KOPT-K1 (cell line): ENCODE data around the gene CA11.
A peak's percentile ranks its signal among the peaks of the same experiment; 100 is the strongest.

Source experiments
- H3K27ac ChIP-seq: fragments of 200-600 bp; sonication (generic); 2 replicates; pipeline ENCODE4 v1.5.1; 2016; ENCODE audit warnings: antibody characterized with exemption, mild to moderate bottlenecking, low read depth, low read length; ENCODE audit not compliant: poor library complexity, severe bottlenecking
- H3K36me3 ChIP-seq: fragments of 200-600 bp; sonication (generic); 2 replicates; pipeline ENCODE4 v1.5.1; 2017; ENCODE audit warnings: antibody characterized with exemption, mild to moderate bottlenecking, low read length, moderate library complexity; ENCODE audit not compliant: insufficient read depth
- H3K9me3 ChIP-seq: fragments of 200-600 bp; sonication (generic); 2 replicates; pipeline ENCODE4 v1.5.1; 2017; ENCODE audit warnings: antibody characterized with exemption, low read length, mild to moderate bottlenecking; ENCODE audit not compliant: insufficient read depth, poor library complexity, severe bottlenecking

CA11 gene

DNA sequence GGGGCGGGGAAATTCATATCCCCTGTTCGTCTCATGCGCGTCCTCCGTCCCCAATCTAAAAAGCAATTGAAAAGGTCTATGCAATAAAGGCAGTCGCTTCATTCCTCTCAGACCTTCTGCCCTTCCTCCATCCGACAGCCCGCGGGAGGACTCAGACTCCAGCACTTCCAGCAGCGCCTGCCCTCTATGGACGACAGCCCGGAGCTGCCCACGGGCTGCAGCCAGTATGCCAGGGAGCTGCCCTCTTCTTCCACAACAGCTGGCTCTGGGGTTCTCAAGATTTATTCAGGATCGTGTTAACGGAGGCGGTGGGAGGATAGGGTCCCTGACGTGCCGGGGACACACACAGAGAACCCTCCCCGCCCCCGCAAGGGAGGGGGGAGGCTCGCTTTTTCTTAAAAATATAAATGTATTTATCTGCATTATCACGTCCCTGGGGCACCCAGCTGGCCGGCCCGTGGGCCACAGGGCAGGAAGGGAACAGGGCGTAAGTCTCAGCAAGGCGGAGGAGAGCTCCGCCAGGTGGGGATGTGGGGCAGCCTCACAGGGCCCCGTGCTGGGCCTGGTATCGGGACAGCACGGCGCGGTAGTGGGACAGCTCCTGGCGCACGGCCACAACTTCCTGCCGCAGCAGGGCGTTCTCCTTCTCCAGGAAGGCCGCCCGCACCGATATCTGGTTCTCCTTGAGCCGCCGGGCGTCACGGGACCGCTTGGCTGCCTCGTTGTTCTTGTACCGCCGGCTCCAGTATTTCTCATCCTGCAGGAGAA is 15.5 kb downstream of the CA11 start:
- Histone ChIP-seq H3K36me3 (peaks cover 69% of the 10 kb centered on the region), H3K9me3 (no peaks in the 10 kb centered on the region), H3K27ac (no peak overlapping the region)

DNA sequence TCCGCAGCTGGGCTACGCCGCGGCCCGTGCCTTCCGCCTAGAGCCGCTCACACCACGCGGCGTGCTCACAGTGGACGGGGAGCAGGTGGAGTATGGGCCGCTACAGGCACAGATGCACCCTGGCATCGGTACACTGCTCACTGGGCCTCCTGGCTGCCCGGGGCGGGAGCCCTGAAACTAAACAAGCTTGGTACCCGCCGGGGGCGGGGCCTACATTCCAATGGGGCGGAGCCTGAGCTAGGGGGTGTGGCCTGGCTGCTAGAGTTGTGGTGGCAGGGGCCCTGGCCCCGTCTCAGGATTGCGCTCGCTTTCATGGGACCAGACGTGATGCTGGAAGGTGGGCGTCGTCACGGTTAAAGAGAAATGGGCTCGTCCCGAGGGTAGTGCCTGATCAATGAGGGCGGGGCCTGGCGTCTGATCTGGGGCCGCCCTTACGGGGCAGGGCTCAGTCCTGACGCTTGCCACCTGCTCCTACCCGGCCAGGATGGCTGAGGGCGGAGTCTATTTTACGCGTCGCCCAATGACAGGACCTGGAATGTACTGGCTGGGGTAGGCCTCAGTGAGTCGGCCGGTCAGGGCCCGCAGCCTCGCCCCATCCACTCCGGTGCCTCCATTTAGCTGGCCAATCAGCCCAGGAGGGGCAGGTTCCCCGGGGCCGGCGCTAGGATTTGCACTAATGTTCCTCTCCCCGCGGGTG is 16.2 kb downstream of the CA11 start:
- Histone ChIP-seq H3K27ac (no peak overlapping the region), H3K36me3 (peaks cover 74% of the 10 kb centered on the region)

DNA sequence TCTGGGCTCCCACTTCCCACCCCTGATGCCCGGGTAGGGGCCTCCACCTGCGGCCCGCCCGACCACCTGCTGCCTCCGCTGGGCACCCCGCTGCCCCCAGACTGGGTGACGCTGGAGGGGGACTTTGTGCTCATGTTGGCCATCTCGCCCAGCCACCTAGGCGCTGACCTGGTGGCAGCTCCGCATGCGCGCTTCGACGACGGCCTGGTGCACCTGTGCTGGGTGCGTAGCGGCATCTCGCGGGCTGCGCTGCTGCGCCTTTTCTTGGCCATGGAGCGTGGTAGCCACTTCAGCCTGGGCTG is 16.7 kb downstream of the CA11 start:
- Histone ChIP-seq H3K36me3 (peaks cover 74% of the 10 kb centered on the region), H3K9me3 (no peaks in the 10 kb centered on the region), H3K27ac (no peak overlapping the region)

More for the DNA sequence above, 16.2 kb downstream of the CA11 start:
- H3K9me3 ChIP-seq, result no peaks in the 10 kb centered on the region

DNA sequence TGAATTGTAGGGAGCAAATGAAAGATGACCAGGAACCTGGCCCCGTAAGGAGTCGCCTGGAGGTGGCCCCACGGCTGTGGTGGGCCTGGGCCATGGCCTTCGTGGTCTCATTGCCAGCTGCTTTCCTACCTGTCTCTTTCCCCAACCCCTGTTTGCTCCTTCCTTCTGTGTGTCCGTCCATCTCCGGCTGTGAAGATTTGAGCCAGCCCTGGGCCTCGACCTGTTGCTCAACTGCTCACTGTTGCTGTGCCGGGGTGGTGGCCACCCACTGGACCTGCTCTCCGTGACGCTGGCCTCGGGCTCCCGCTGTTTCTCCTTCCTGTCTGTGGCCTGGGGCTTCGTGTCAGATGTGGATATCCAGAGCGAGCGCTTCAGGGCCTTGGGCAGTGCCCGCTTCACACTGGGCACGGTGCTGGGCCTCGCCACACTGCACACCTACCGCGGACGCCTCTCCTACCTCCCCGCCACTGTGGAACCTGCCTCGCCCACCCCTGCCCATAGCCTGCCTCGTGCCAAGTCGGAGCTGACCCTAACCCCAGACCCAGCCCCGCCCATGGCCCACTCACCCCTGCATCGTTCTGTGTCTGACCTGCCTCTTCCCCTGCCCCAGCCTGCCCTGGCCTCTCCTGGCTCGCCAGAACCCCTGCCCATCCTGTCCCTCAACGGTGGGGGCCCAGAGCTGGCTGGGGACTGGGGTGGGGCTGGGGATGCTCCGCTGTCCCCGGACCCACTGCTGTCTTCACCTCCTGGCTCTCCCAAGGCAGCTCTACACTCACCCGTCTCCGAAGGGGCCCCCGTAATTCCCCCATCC is 17.3 kb downstream of the CA11 start:
- H3K36me3 ChIP-seq, result peaks cover 74% of the 10 kb centered on the region
- no peak overlapping the region for H3K27ac ChIP-seq
- no peaks in the 10 kb centered on the region for H3K9me3 ChIP-seq

DNA sequence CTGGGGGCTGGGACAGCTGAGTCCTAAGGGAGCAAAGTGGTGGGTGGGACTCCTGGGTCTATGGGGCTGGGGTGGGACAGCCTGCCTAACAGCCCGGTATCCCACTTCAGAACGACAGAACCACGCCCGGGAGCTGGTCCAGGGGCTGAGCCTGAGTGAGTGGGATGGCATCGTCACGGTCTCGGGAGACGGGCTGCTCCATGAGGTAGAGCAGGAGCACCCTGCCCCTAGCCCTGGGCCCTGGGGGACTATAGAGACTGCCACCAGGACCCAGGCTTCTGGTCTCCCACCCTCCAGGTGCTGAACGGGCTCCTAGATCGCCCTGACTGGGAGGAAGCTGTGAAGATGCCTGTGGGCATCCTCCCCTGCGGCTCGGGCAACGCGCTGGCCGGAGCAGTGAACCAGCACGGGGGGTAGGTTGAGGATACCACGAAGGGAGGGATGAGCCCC is 18.1 kb downstream of the CA11 start:
- no peaks in the 10 kb centered on the region for H3K9me3 ChIP-seq
- H3K27ac ChIP-seq, result no peak overlapping the region
- peaks cover 69% of the 10 kb centered on the region for H3K36me3 ChIP-seq

DNA sequence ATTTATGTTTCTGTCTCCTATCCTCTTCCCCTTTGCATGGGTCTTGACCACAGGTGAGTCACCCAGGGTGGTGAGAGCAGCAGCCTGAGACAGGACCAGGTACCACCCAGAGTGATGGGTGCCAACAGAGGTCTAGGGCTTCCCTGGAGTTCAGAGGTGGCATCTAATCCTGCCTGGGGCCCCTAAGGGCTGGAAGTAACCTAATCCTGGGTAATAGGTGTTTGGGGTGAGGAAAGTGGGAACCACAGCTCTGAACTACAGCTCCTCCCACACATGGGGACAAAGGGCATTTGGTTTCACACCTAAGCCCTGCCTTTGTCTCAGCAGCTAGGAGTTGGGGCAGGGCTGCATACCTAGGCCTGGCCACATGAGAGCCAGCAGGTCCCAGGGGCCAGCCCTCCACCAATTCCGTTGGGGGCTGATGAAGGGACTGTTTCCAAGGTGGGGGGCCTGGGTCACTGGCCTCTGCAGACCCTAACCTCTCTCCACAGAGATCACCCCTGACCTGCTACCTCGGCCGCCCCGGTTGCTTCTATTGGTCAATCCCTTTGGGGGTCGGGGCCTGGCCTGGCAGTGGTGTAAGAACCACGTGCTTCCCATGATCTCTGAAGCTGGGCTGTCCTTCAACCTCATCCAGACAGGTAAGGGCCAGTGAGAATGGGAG is 18.7 kb downstream of the CA11 start:
- Histone ChIP-seq H3K36me3 (peaks cover 65% of the 10 kb centered on the region), H3K9me3 (no peaks in the 10 kb centered on the region), H3K27ac (no peak overlapping the region)

DNA sequence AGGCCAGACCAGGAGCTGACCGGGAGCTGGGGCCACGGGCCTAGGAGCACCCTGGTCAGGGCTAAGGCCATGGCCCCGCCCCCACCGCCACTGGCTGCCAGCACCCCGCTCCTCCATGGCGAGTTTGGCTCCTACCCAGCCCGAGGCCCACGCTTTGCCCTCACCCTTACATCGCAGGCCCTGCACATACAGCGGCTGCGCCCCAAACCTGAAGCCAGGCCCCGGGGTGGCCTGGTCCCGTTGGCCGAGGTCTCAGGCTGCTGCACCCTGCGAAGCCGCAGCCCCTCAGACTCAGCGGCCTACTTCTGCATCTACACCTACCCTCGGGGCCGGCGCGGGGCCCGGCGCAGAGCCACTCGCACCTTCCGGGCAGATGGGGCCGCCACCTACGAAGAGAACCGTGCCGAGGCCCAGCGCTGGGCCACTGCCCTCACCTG is 20.1 kb downstream of the CA11 start:
- no peak overlapping the region for H3K27ac ChIP-seq
- no peaks in the 10 kb centered on the region for H3K9me3 ChIP-seq
- peaks cover 55% of the 10 kb centered on the region for H3K36me3 ChIP-seq

DNA sequence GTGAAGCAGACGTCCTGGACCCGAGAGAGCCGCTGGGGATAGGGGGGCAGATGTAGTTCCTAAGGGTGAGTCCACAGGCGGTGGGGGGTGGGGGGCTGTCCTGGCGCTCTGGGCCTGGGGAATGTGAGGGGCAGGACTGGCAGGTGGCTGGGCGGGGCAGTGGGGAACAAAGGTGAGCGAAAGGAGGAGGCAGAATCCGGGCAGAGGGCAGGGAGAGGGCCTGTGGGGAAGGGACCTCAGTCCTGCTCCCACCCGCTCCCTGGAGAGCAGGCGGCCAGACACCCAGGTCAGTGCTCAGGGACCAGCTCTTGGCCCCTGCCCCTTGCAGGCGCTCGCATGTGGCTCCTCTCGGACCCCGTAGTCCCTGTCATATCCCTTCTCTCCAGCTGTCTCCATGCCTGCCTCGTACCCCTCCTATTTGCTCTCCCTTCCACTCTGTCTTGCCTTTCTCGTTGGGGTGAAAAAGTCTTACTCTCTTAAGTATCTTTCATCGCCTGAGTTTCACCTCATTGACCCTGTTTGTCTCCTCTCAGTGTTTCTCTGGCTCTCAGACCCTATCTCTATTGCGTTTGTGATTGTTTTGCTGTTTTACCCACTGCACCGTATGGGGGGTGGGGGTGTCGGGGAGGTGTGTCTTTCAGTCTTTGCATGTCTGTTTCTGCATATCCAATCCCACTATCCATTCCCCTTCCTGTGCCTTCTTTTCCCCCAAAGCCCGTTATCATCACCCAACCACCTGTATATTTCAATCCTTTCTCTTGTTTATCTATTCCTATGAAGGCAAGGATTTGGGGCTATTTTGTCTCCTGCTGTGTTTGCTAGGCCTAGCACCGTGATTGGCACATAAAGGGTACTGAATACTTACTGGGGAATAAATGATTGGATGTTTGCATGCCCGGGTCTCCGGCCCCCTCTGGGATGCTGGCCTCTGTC is 20.9 kb downstream of the CA11 start:
- Histone ChIP-seq H3K27ac (peak overlapping the region; percentile 59), H3K9me3 (no peaks in the 10 kb centered on the region), H3K36me3 (peaks cover 46% of the 10 kb centered on the region)

DNA sequence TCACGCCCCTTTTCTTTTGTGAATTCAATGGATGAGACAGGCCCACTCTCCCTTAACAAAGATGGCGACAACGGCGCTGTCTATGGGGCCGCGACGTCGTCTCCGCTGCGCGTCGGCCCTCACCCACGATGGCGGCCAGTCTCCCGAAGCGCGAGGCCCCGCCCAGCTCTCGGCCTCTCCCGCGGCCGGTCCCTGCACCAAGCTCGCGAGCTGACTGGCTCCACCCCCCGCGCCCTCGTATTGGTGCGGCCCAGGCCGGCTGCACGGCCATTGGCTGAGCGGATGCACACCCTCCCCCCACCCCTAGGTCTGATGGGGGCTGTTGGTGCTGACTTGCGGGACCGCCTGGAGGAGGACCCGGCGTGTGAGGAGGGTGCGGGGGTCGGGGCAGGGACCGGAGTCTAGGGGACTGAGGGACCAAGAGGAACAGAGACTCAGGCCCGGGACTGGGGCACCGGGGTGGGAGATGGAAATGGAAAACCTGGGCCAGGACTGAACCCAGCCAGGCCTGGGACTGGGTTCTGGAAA is 21.9 kb downstream of the CA11 start:
- H3K9me3 ChIP-seq, result no peaks in the 10 kb centered on the region
- peaks cover 37% of the 10 kb centered on the region; the same call in 1 of the 2 replicates for H3K36me3 ChIP-seq
- peak overlapping the region; percentile 59 for H3K27ac ChIP-seq

DNA sequence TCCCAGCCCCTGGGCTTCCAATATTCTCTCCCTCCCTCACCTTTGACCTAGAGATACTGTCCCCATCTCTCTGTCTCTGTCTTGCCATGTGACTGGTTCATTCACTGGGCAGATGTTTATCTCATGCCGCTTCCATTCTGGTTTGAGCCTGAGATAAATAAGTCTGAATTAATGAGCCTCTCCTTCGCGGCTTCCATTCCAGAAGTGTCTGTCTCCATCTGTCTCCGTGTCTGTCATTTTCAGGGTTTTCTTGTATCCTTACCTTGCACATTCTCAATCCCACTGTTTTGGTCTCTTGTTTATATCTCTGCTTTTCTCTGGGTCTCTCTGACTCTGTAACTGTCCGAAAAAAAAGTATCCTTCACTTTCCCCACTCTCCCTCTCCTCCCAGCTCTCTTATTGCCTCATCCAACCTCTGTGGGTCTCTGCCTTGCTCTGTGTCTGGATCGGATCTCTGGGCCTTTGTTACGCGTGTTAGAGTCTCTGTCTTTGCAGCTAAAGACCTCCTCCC is 22.4 kb downstream of the CA11 start:
- H3K36me3 ChIP-seq, result peaks cover 36% of the 10 kb centered on the region; the same call in 1 of the 2 replicates
- H3K9me3 ChIP-seq, result no peaks in the 10 kb centered on the region
- H3K27ac ChIP-seq, result peak overlapping the region; percentile 52

DNA sequence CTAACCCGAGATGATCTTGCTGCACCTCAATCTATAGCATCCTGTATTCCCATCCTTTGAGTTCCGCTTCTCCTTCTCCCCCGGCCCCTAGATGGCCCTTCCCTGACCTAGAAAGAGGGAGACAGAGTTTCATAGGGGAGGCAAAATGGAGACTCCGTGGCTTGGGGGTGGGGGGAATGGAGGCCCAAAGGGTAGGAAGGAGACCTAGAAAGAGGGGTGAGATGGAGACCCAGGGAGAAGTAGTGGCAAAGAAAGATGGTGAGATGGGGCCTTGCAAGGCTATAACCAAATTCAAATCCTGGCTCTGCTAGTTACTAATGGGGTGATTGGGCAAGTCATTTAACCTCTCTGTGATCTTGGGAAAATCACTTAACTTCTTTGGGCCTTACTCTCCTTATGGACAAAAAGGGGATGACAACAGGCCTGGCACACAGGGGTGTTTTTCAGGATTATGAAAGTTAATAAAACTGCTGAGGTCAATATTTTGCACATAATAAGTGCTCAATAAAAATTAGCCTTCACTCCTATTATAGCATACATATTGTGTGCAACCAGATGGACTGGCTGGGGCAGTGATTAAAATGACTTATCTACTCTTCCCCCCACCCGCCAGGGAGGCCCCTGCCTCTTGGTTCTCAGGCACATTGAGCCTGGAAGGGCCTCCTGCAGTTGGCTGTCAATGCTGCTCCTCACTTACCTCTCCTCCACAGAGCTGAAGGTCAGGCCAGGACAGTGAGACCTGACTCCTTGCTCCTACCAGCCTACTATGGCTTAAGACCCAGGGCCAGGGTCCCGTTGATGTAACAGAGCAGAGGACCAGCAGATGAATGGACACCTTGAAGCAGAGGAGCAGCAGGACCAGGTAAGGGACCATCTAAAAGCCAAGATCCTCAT is 26.0 kb downstream of the CA11 start:
- H3K27ac ChIP-seq, result peak overlapping the region; percentile 88
- peaks cover 43% of the 10 kb centered on the region for H3K36me3 ChIP-seq
- no peaks in the 10 kb centered on the region for H3K9me3 ChIP-seq

DNA sequence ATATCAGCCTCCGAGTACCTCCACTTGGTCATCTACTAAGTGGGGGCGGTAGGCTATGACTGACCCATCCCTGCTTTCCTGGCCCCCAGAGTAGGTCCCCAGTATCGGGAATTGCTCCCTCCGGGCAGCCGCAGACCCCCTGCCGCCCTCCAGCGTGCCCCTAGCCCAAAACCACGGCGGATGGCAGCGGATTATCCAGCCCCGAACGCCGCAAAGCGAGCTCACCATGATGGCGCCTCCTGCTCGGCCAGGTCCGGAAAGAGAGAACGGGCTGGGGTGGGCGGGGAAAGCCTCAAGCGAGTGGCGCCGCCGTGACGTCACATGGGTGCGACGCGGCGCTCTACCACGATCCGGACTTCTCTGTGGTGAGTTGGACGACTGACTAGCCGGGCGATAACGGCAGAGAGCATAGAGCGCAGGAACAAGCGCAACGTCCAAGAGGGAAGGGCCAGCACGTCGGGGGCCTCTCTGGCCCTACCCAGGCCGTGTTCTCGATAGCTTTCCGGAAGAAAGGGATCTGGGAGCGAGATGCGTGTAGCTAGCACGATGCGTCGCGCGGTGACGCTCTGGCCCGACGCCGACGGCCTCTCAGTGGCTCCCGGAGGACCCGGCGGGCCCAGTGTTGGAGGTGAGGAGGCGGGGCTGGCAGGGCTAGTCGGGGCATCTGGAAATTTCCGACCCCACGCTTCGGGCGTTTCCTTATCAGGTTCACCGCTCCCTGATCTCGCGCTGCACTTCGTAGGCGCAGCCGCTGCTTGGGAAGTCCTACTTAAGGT is 26.9 kb downstream of the CA11 start, which contains the start of the genes RPL18 and SPHK2:
TSS of gene RPL18 (minus strand) at position 263 of the 776 bp plus-strand sequence. CDS start at position 228, 35 bp downstream.
TSS of gene SPHK2 (plus strand) at position 591 of the 776 bp plus-strand sequence. CDS start 1,009 bp downstream, outside the sequence.
- peak within 1 kb of the TSS; percentile 88 for H3K27ac ChIP-seq
- H3K36me3 ChIP-seq, result peaks cover 48% of the 10 kb centered on the region
- H3K9me3 ChIP-seq, result no peaks in the 10 kb centered on the region
